Stimulated activated CD4-positive, alpha-beta T cell treated with anti-CD3 and anti-CD28 coated beads, Interleukin-12 subunit alpha, Interleukin-12 subunit beta, amount 100 ng/mL, for 4 hours (primary cell): ENCODE measurements around the gene STXBP6.
"Not testable (repeated sequence)": the region's sequence is repeated elsewhere in the genome, so short reads cannot be mapped to it uniquely, and the experiment has no call there.

Source experiments
- DNase-seq: peaks from one replicate; pipeline ENCODE4 v3.0.0-alpha.2; 2020

The STXBP6 gene

GRCh38 chr14:24952851-24953666 is 96.9 kb downstream of the STXBP6 start:
- no peak for DNase-seq

GRCh38 chr14:24948261-24948847 is 101.6 kb downstream of the STXBP6 start:
- DNase-seq = no peak

GRCh38 chr14:24947131-24947530 is 102.8 kb downstream of the STXBP6 start:
- DNase-seq = no peak

- DNase-seq = no peak
These were observed 105.1 kb downstream of the STXBP6 start for GRCh38 chr14:24944800-24945199.

GRCh38 chr14:24943024-24943423 is 106.9 kb downstream of the STXBP6 start:
- no peak for DNase-seq

- no peak for DNase-seq
These were observed 108.2 kb downstream of the STXBP6 start for GRCh38 chr14:24941719-24942118.

GRCh38 chr14:24940213-24940783 is 109.6 kb downstream of the STXBP6 start:
- no peak for DNase-seq

GRCh38 chr14:24938593-24938992 is 111.4 kb downstream of the STXBP6 start:
- DNase-seq = no peak

GRCh38 chr14:24937300-24937699 is 112.6 kb downstream of the STXBP6 start:
- DNase-seq = no peak

- not testable (repeated sequence) for DNase-seq
These were observed 113.2 kb downstream of the STXBP6 start for GRCh38 chr14:24936773-24937172.

GRCh38 chr14:24935796-24936195 is 114.2 kb downstream of the STXBP6 start:
- DNase-seq = no peak

- no peak for DNase-seq
These were observed 121.5 kb downstream of the STXBP6 start for GRCh38 chr14:24928386-24928900.

GRCh38 chr14:24927809-24928208 is 122.1 kb downstream of the STXBP6 start:
- DNase-seq = no peak

- no peak for DNase-seq
These were observed 124.1 kb downstream of the STXBP6 start for GRCh38 chr14:24925771-24926374.

- DNase-seq = no peak
These were observed 125.4 kb downstream of the STXBP6 start for GRCh38 chr14:24924544-24924943.

GRCh38 chr14:24921903-24922302 is 128.0 kb downstream of the STXBP6 start:
- no peak for DNase-seq

- no peak for DNase-seq
These were observed 129.5 kb downstream of the STXBP6 start for GRCh38 chr14:24920265-24921075.

GRCh38 chr14:24918822-24919221 is 131.1 kb downstream of the STXBP6 start:
- no peak for DNase-seq

GRCh38 chr14:24915958-24916595 is 133.9 kb downstream of the STXBP6 start:
- DNase-seq = no peak

GRCh38 chr14:24915403-24915921 is 134.5 kb downstream of the STXBP6 start:
- no peak for DNase-seq

- DNase-seq = no peak
These were observed 136.2 kb downstream of the STXBP6 start for GRCh38 chr14:24913746-24914145.

GRCh38 chr14:24913021-24913420 is 136.9 kb downstream of the STXBP6 start:
- no peak for DNase-seq
